GM21825 (cell line): ENCODE data around the gene PCDHGA11.
"Not testable (repeated sequence)": the region's sequence is repeated elsewhere in the genome, so short reads cannot be mapped to it uniquely, and the experiment has no call there.

Experiments used
- ATAC-seq: cut with Tn5 transposase; IDR thresholded peaks from one replicate; pipeline ENCODE4 v1.9.1; 2021; ENCODE audit warnings: mild to moderate bottlenecking, moderate library complexity; ENCODE audit not compliant: unreplicated experiment

PCDHGA11 gene

DNA sequence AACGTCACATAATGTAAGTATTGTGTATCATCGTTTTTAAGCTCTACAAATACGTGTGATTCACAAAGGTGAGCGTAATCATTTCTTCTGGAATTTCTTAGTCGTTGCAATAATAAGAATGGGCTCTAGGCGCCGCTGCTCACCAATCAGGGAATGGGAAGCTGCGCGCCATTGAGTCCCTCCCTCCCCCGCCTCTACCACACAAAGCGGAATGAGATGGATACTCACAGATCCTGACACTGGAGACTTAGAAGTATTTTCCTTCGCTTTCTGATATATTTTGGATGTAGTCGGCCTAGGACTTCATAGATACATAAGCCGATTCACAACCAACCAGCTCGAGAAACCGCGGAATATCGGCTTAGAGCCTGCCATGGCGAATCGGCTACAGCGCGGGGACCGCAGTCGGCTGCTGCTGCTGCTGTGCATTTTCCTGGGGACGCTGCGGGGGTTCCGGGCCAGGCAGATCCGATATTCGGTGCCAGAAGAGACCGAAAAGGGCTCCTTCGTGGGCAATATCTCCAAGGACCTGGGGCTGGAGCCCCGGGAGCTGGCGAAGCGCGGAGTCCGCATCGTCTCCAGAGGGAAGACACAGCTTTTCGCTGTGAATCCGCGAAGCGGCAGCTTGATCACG is at the start of gene PCDHGA11:
TSS of gene PCDHGA11 (plus strand) at position 197 of the 634 bp plus-strand sequence. CDS start at position 374, 177 bp downstream.
- peak; percentile 56 for ATAC-seq

DNA sequence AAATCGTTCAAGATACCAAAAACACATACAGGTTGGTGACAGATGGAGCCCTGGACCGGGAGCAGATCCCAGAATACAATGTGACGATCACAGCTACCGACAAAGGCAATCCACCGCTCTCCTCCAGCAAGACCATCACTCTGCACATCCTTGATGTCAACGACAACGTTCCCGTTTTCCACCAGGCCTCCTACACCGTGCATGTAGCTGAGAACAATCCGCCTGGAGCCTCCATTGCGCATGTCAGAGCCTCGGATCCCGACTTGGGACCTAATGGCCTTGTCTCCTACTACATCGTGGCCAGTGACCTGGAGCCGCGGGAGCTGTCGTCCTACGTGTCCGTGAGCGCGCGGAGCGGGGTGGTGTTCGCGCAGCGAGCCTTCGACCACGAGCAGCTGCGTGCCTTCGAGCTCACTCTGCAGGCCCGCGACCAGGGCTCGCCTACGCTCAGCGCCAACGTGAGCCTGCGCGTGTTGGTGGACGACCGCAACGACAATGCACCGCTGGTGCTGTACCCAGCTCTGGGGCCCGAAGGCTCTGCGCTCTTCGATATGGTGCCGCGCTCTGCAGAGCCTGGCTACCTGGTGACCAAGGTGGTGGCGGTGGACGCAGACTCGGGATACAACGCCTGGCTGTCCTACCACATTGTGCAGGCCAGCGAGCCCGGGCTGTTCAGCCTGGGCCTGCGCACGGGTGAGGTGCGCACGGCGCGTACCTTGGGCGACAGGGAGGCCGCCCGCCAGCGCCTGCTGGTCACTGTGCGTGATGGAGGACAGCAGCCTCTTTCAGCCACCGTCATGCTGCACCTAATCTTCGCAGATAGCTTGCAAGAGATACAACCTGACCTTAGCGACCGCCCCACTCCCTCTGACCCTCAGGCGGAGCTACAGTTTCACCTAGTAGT is 49.0 kb upstream of the PCDHGA11 start:
- no peak for ATAC-seq

DNA sequence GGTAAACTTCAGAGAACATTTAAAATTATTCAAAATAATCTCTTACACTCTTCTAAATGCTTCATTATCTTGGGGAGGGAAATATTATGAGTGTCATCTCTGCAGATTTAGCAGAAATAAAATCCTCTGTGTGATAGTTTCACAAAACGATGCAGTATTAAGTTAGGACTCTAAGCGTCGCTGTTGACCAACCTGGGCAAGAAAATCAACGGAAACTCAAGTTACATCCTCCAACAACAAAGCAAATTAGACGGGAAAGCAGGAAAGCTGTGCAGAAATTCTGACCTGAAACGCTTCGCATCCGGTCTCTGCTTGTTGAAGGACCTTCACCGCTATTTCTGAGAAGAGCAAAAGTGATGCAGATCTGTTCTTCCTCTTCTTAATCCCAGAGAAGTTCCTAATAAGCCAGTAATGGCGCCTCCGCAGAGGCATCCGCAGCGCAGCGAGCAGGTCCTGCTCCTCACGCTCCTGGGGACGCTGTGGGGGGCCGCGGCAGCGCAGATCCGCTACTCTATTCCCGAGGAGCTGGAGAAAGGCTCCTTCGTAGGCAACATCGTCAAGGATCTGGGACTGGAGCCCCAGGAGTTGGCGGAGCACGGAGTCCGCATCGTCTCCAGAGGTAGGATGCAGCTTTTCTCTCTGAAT is 47.1 kb upstream of the PCDHGA11 start, which contains the start of gene PCDHGA6:
TSS of gene PCDHGA6 (plus strand) at position 219 of the 645 bp plus-strand sequence. CDS start at position 412, 193 bp downstream.
- no peak for ATAC-seq

DNA sequence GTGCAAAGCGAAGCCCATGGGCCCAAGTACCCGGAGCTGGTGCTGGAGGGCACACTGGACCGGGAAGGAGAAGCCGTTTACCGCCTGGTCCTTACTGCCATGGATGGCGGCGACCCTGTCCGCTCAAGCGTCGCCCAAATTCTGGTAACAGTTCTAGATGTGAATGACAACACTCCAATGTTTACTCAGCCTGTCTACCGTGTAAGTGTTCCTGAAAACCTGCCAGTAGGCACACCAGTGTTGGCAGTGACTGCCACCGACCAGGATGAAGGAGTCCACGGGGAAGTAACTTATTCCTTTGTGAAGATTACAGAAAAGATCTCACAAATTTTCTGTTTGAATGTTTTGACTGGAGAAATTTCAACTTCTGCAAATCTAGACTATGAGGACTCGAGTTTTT is 46.2 kb upstream of the PCDHGA11 start:
- ATAC-seq: no peak

DNA sequence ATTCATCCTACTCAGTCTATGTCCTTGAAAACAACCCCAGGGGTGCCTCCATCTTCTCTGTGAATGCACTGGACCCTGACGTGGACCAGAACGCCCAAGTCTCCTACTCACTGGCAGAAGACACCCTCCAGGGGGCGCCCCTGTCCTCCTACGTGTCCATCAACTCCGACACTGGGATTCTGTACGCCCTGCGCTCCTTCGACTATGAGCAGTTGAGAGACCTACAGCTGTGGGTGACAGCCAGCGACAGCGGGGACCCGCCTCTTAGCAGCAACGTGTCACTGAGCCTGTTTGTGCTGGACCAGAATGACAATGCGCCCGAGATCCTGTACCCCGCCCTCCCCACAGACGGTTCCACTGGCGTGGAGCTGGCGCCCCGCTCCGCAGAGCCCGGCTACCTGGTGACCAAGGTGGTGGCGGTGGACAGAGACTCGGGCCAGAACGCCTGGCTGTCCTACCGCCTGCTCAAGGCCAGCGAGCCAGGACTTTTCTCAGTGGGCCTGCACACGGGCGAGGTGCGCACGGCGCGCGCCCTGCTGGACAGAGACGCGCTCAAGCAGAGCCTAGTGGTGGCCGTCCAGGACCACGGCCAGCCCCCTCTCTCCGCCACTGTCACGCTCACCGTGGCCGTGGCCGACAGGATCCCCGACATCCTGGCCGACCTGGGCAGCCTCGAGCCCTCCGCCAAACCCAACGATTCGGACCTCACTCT is 45.3 kb upstream of the PCDHGA11 start:
- not testable (repeated sequence) for ATAC-seq

DNA sequence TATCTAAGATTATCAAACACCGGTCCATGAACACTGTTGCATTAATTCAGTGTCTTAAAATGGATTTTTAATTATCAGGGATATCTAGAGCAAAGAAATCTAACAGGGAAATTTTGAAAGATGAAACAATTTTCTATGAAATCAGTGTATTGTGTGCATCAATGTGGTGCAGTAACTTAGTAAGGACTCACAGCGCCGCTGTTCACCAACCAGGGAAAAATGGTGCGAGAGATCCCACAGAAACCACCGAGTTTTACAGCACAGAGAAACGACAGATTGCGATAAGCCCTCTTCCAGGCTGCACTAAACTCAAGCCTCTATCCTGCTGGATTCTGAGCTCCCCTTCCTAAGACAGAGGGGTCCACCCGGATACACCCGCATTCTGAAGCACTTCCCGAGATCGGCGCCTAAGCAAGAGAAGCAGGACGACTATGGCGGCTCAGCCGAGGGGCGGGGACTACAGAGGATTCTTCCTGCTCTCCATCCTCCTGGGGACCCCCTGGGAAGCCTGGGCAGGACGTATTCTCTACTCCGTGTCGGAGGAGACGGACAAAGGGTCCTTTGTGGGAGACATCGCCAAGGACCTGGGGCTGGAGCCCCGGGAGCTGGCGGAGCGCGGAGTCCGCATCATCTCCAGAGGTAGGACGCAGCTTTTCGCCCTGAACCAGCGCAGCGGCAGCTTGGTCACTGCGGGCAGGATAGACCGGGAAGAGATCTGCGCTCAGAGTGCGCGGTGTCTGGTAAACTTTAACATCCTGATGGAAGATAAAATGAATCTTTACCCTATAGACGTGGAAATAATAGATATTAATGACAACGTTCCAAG is 38.2 kb upstream of the PCDHGA11 start, which contains the start of gene PCDHGA7:
TSS of gene PCDHGA7 (plus strand) at position 274 of the 826 bp plus-strand sequence. CDS start at position 432, 158 bp downstream.
- ATAC-seq: no peak

DNA sequence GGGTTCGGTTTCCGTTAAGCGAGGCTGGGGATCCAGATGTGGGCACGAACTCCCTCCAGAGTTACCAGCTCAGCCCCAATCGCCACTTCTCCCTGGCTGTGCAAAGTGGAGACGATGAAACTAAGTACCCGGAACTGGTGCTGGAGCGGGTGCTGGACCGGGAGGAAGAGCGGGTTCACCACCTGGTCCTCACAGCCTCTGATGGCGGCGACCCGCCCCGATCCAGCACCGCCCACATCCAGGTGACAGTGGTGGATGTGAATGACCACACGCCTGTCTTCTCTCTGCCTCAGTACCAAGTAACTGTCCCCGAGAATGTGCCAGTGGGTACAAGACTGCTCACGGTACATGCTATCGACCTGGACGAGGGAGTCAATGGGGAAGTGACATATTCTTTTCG is 37.5 kb upstream of the PCDHGA11 start:
- no peak for ATAC-seq

DNA sequence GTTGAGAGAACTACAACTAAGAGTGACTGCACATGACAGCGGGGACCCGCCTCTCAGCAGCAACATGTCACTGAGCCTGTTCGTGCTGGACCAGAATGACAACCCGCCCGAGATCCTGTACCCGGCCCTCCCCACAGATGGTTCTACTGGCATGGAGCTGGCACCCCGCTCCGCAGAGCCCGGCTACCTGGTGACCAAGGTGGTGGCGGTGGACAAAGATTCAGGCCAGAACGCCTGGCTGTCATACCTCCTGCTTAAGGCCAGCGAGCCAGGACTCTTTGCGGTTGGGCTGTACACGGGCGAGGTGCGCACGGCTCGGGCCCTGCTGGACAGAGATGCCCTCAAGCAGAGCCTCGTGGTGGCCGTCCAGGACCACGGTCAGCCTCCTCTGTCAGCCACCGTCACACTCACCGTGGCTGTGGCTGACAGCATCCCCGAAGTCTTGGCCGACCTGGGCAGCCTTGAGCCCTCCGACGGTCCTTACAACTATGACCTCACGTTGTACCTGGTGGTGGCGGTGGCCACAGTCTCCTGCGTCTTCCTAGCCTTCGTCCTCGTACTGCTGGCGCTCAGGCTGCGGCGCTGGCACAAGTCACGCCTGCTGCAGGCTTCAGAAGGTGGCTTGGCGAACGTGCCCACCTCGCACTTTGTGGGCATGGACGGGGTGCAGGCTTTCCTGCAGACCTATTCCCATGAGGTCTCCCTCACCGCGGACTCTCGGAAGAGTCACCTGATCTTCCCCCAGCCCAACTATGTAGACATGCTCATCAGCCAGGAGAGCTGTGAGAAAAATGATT is 36.2 kb upstream of the PCDHGA11 start:
- no peak for ATAC-seq

DNA sequence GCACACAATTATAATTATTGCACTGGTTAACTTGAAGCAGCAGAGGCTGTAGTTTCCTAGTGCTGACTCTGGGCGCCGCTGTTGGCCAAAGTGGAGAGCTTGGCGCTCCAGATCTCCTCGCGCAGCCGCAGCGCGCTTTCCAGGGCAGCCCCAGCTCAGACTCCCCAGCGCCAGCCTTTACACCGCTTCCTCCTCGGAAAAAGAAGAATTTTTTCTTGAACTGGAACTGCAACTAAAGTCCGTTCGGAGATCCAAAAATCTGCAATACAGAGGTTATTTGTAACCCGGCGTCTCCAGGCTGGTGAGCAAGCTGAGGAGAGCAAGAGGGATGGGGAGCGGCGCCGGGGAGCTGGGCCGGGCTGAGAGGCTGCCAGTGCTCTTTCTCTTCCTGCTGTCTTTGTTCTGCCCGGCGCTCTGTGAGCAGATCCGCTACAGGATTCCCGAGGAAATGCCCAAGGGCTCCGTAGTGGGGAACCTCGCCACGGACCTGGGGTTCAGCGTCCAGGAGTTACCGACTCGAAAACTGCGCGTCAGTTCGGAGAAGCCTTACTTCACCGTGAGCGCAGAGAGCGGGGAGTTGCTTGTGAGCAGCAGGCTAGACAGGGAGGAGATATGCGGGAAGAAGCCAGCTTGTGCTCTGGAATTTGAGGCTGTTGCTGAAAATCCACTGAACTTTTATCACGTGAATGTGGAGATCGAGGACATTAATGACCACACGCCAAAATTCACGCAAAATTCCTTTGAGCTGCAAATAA is 33.1 kb upstream of the PCDHGA11 start, which contains the start of gene PCDHGB4:
TSS of gene PCDHGB4 (plus strand) at position 142 of the 755 bp plus-strand sequence. CDS start at position 329, 187 bp downstream.
- ATAC-seq: peak; percentile 60

DNA sequence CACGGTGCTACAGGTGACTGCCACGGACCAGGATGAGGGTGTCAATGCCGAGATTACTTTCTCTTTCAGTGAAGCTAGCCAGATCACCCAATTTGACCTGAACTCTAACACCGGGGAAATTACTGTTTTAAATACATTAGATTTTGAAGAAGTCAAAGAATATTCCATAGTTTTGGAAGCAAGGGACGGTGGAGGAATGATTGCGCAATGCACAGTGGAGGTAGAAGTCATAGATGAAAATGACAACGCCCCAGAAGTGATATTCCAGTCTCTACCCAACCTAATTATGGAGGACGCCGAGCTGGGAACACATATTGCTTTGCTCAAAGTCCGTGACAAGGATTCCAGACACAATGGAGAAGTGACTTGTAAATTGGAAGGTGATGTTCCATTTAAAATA is 32.2 kb upstream of the PCDHGA11 start:
- ATAC-seq: no peak

DNA sequence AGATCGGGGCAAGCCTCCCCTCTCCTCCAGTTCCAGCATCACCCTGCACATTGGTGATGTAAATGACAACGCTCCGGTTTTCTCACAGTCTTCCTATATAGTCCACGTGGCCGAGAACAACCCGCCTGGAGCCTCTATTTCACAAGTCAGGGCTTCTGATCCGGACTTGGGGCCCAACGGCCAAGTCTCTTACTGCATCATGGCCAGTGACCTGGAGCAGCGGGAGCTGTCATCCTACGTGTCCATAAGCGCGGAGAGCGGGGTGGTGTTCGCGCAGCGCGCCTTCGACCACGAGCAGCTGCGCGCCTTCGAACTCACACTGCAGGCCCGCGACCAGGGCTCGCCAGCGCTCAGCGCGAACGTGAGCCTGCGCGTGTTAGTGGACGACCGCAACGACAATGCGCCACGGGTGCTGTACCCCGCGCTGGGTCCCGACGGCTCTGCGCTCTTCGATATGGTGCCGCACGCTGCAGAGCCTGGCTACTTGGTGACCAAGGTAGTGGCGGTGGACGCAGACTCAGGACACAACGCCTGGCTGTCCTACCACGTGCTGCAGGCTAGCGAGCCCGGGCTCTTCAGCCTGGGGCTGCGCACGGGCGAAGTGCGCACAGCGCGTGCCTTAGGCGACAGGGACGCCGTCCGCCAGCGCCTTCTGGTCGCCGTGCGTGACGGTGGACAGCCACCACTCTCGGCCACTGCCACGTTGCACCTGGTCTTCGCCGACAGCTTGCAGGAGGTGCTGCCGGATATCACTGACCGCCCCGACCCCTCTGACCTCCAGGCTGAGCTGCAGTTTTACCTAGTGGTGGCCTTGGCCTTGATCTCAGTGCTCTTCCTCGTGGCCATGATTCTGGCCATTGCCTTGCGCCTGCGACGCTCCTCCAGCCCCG is 31.5 kb upstream of the PCDHGA11 start:
- no peak for ATAC-seq

DNA sequence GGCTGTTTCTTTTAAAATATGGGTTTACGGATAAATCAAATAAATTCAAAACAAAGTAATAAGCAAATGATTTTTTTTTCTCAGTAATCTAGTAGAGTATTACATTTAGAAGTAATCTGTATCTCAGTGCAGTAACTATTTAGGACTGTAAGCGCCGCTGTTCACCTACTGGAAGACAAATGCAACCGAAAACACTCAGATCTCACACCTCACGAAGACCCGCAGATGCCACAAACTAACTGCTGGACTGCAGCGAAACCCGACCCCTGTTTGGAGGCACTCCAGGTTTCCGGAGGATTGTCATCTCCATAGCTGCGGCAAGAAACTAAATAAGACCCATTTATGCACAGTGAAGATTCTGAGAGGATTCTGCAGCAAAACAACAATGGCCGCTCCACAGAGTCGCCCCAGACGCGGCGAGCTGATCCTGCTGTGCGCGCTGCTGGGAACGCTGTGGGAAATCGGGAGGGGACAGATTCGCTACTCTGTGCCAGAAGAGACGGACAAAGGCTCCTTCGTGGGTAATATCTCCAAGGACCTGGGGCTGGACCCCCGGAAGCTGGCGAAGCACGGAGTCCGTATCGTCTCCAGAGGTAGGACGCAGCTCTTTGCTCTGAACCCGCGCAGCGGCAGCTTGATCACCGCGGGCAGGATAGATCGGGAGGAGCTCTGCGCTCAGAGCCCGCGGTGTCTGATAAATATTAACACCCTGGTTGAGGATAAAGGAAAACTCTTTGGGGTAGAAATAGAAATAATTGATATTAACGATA is 28.2 kb upstream of the PCDHGA11 start, which contains the start of gene PCDHGA8:
TSS of gene PCDHGA8 (plus strand) at position 205 of the 770 bp plus-strand sequence. CDS start at position 386, 181 bp downstream.
- ATAC-seq: no peak

DNA sequence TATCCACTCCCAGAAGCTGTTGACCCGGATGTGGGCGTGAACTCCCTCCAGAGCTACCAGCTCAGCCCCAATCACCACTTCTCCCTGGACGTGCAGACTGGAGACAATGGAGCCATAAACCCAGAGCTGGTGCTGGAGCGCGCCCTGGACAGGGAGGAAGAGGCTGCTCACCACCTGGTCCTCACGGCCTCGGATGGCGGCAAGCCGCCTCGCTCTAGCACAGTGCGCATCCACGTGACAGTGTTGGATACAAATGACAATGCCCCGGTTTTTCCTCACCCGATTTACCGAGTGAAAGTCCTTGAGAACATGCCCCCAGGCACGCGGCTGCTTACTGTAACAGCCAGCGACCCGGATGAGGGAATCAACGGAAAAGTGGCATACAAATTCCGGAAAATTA is 27.6 kb upstream of the PCDHGA11 start:
- no peak for ATAC-seq

DNA sequence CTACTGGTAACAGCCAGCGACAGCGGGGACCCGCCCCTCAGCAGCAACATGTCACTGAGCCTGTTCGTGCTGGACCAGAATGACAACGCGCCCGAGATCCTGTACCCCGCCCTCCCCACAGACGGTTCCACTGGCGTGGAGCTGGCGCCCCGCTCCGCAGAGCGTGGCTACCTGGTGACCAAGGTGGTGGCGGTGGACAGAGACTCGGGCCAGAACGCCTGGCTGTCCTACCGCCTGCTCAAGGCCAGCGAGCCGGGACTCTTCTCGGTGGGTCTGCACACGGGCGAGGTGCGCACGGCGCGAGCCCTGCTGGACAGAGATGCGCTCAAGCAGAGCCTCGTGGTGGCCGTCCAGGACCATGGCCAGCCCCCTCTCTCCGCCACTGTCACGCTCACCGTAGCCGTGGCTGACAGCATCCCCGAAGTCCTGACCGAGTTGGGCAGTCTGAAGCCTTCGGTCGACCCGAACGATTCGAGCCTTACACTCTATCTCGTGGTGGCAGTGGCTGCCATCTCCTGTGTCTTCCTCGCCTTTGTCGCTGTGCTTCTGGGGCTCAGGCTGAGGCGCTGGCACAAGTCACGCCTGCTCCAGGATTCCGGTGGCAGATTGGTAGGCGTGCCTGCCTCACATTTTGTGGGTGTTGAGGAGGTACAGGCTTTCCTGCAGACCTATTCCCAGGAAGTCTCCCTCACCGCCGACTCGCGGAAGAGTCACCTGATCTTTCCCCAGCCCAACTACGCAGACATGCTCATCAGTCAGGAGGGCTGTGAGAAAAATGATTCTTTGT is 26.3 kb upstream of the PCDHGA11 start:
- not testable (repeated sequence) for ATAC-seq

DNA sequence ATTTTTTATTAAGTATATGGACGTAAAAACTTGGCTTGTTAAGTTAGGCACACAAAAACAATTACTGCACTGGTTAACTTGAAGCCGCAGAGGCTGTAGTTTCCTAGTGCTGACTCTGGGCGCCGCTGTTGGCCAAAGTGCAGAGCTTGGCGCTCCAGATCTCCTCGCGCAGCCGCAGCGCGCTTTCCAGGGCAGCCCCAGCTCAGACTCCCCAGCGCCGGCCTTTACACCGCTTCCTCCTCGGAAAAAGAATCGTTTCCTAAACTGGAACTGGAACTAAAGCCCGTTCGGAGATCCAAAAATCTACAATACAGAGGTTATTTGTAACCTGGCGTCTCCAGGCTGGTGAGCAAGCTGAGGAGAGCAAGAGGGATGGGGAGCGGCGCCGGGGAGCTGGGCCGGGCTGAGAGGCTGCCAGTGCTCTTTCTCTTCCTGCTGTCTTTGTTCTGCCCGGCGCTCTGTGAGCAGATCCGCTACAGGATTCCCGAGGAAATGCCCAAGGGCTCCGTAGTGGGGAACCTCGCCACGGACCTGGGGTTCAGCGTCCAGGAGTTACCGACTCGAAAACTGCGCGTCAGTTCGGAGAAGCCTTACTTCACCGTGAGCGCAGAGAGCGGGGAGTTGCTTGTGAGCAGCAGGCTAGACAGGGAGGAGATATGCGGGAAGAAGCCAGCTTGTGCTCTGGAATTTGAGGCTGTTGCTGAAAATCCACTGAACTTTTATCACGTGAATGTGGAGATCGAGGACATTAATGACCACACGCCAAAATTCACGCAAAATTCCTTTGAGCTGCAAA is 22.9 kb upstream of the PCDHGA11 start, which contains the start of gene PCDHGB5:
TSS of gene PCDHGB5 (plus strand) at position 192 of the 796 bp plus-strand sequence. CDS start at position 373, 181 bp downstream.
- ATAC-seq: peak; percentile 74
